Right ventricle myocardium superior (tissue), 1 donor: ENCODE results near the gene ARHGDIG. TPM values are rescaled to one million over a fixed set of nuclear protein-coding genes. Genes with fewer than 3 reads are reported as not detected.
"Not testable (repeated sequence)": the region's sequence is repeated elsewhere in the genome, so short reads cannot be mapped to it uniquely, and the experiment has no call there.

Source experiments
- ATAC-seq: fragments of 200-7000 bp; cut with Tn5 transposase; one replicate; pipeline ENCODE4 v1.9.1; 2020; ENCODE audit warnings: mild to moderate bottlenecking; ENCODE audit not compliant: poor library complexity
- DNase-seq: peaks from one replicate; pipeline ENCODE4 v3.0.0-alpha.2; 2020
- intact Hi-C: fragments of 100-400 bp; cut with DNase I; formaldehyde crosslinking; loops from one replicate; pipeline ENCODE4 v1.11.2; 2022
- total RNA-seq: library from RNA; stranded (reverse); fragmentation: NEBNext Ultra II Directional; extraction: Animal tissue kit (Norgen Biotek cat#: 25700); gene quantifications from one replicate; pipeline ENCODE4 v1.2.1, GENCODE V29; 2021
- donor health status: DM: no; HTN: yes; CAD: no; lungs with severe emphysema.

ARHGDIG gene
- total RNA-seq, 1 donor from 2014 or later: 9.3 TPM

DNA sequence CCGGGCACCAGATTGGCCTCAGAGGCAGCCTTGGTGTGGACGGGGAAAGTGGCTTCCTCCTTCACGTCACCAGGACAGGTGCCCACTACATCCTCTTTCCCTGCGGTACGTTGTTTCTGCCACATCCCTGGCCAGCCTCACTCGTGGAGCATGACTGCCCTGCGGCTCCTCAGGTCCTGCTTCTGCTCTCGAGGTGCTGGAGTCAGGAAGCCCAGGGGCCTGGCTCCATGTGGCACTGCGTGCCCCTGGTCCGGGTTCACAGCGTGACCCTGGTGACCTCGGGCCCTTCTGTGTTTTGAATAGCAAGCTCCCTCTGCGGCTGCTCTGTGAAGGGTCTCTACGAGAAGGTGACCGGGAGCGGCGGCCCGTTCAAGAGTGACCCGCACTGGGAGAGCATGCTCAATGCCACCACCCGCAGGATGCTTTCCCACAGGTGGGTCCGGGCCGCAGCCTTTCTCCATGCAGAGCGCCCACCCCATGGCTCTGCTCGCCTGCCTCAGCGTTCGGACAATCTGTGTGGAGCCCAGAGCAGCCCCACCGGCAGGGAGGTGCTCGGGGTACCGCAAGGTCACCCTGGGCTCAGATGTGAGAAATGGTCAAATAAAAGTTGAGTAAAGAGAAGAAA is 18.2 kb upstream of the ARHGDIG start:
- no peak for ATAC-seq
- no peak for DNase-seq
- intact Hi-C loops: no loop called here

DNA sequence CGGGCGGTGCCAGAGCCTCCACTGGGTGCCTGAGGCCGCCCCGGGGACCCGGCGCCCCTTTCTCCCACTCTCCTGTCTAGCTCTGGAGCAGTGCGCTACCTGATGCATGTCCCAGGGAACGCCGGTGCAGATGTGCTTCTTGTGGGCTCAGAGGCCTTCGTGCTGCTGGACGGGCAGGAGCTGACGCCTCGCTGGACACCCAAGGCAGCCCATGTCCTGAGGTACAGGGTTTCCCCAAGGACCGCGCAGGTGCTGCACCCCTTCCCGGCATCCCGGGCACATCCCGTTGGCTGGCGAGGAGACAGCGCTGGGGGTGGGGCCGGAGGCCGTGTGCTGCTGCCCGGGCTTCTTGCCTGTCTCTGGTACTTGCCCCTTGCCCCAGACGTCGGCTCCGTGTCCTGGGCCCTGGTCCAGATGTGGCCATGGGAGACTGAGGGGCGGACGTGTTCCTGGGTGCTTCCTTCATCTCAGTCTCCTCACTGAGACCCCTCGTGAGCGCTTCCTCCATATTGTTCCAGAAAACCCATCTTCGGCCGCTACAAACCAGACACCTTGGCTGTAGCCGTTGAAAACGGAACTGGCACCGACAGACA is 17.1 kb upstream of the ARHGDIG start:
- ATAC-seq: no peak
- DNase-seq: no peak
- intact Hi-C loops: no loop called here

DNA sequence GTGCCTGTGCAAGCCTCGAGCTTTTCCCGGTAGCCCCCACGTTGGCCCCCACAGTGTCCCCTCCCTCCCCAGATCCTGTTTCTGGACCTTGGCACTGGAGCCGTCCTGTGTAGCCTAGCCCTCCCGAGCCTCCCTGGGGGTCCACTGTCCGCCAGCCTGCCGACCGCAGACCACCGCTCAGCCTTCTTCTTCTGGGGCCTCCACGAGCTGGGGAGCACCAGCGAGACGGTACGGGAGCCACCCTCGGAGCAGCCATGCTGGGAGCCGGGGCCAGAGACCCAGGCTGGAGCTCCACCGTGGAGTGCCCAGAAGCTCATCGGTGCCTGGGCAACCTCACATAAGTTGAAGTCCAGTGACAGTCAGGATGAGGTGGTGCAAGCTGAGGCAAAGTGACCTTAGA is 16.4 kb upstream of the ARHGDIG start:
- intact Hi-C loops: no loop called here
- no peak for DNase-seq
- ATAC-seq: no peak

DNA sequence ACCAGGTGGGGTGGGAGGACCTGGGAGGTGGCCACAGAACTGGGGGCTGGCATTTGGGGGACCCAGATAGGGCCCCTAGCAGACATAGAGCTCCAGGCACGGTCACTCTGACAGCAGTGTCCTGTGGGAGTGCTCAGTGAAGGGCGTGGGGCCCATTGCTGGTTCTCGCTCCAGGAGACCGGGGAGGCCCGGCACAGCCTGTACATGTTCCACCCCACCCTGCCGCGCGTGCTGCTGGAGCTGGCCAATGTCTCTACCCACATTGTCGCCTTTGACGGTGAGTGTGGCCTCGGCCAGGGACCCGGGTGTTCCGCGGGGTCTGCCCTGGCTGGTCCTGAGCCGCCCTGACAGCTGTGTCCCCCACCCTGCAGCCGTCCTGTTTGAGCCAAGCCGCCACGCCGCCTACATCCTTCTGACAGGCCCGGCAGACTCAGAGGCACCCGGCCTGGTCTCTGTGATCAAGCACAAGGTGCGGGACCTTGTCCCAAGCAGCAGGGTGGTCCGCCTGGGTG is 15.9 kb upstream of the ARHGDIG start:
- no peak for DNase-seq
- ATAC-seq: no peak
- intact Hi-C loops: no loop called here

DNA sequence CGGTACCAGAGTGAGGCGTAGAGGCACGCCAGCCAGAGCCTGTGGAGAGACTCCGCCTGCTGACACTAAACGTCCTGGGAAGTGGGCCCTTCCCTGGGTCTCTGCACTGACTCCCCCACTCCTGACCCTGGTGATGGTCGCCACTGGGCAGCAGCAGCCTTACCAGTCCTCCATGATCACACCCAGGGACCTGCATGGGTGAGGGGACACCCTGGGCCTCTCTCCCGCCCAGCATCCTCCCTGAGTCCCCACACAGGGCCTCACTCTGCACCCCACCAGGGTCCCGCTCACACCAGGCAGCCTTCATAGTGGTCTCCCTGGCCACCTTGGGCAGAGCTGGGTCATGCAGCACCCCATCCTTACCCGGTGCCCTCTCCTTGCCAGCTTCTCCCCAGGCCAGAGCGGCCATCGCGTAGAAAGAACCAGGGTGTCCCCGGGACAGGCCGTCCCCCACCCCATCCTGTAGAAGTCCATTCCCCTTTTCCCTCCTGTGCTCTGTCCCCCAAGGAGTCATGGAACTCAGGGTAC is 15.3 kb upstream of the ARHGDIG start:
- no peak for ATAC-seq
- intact Hi-C loops: no loop called here
- no peak for DNase-seq

DNA sequence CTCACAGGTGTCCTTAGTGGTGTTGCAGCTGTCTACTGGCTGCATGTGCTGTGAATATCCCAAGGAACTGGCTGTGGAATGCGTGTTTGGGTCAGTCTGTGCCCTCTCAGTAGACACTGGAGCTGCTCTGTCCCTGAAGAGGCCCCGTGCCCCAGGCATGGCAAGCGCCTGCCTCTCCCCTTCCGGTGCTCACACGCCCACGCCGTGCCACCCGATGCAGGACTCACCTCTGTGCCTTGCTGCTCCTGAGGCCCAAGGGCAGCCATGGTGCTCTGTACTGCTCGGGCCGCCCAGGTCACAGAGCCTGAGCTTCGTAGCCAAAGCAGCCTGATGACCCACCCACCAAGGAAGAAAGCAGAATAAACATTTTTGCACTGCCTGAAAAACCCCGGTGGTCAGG is 14.7 kb upstream of the ARHGDIG start:
- DNase-seq (no peak), ATAC-seq (no peak)
- intact Hi-C loops: no loop called here

DNA sequence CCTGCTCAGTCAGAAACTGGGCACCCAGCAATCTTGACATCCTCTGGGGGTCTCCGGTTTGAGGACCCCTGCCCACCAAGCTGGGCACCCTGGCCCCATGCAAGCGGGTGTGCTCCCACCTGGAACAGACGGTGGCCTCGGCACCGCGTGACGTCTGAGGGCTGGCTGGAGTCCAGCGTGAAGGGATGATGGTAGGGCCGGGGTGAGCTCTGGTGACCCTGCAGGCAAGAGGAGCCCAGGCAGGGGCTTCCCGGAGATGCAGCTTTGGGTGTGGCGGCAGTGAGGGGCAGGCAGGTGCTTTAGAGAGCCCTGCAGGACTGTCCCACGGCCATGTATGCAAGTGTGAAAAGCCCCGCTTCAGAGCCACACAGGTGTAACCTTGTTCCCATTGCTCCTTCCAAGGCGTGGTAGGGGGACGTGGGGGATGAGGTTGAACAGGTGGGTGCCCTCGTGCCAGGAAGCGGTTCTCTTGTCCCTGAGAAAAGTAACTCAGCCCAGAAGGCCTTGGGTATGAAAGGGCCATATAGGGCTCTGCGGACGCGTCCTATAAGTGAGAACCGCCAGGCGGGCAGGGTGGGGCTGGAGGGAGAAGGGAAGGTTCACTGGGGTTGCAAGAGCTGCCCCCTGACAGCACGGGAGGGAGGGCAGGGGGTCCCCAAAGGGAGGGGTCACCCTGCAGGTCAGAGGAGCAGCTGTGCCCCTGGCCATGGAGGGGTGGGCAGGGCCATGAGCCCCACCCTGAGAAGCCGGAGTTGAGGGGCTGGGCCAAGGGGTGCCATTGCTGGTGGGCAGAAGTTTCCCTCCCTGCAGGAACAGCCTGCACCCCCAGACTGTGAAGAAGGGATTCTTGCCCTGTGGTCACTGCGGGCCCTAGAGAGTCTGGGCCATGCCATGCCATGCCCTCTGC is 13.9 kb upstream of the ARHGDIG start:
- intact Hi-C loops: no loop called here
- ATAC-seq: peak; percentile 4

DNA sequence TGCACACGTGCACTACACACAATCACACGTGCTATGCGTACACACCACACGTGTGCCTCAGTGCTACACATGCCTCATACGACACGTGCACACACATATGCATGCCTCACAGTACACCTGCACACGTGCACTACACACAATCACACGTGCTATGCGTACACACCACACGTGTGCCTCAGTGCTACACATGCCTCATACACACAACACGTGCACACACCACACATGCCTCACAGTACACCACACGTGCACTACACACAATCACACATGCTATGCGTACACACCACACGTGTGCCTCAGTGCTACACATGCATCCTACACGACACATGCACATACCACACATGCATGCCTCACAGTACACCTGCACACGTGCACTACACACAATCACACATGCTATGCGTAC is 12.8 kb upstream of the ARHGDIG start:
- ATAC-seq: not testable (repeated sequence)

More for the DNA sequence above, 13.9 kb upstream of the ARHGDIG start:
- DNase-seq: peak; percentile 32

DNA sequence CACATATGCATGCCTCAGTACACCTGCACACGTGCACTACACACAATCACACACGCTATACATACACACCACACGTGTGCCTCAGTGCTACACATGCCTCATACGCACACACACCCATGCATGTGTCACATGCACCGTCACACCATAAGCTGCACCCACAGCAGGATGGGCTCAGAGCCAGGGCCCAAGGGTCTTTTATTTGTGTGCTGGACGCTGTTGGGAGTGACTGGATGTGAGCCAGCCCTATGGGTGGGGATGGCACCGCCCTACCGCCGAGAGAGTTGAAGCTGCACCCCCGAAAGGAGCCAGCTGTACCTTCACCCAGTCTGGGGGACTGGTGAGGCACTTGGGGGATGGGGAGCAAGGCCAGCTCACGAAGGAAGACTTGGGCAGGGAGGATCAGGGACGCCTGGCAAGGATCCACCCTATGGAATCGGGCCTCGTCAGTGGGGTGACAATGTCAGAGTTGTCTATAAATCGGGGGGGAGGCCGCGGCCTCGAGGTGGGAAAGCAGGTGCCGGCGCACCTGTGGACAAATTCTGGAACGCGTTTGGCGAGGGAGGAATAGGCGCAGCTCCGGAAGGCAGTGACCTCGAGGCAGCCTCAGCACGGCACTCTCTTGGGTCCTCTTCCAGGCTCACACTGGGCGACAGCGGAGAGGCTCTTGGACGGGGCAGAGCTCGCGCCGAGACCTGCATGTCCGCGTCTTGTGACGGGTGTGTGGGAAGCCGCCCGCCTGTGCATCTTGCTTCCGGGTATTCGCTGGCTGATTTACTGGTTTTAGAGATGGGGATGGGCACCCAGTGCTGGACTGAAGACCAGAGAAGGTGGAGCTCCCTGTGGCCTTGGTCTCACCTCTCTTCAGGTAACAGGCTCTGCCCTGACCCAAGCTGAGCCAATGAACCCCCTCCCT is 12.0 kb upstream of the ARHGDIG start:
- ATAC-seq: no peak
- DNase-seq: no peak
- intact Hi-C loops: no loop called here

More for the DNA sequence above, 12.8 kb upstream of the ARHGDIG start:
- DNase-seq, intact Hi-C loops: not testable (repeated sequence)

DNA sequence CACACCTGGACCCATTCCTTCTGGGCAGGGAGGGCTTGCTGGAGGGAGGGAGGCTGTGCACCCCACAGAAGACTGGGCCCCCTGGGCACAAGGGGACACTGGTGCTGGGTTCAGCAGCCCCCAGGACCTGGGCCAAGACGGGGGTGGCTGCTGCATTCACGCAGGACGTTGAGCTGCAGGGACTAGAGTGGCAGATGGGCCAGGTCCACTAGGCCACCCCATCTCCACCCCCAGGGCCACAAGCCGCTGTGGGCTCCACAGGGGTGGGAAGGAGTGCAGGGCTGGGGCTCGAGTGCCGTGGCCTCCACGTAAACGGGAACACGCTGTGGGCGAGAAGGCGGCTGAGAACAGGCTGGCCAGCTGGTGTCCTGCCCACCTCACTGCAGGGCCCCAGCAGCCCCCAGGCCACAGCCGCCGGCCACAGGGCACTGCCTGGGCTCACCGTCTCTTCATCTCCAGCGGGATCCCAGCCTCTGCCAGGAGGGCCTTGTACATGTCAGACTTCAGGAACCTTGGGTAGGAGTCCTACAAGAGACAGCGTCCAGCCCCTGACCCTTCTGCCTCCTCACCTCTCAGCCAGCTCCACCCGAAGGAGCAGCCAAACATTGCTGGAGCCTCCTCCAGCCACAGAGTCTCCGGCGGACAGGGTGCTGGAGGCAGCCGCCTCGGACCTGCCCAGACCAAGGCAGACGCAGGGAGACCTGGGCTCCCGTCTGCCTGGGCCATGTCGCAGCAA is 11.2 kb upstream of the ARHGDIG start:
- no peak for ATAC-seq
- intact Hi-C loops: no loop called here
- no peak for DNase-seq

DNA sequence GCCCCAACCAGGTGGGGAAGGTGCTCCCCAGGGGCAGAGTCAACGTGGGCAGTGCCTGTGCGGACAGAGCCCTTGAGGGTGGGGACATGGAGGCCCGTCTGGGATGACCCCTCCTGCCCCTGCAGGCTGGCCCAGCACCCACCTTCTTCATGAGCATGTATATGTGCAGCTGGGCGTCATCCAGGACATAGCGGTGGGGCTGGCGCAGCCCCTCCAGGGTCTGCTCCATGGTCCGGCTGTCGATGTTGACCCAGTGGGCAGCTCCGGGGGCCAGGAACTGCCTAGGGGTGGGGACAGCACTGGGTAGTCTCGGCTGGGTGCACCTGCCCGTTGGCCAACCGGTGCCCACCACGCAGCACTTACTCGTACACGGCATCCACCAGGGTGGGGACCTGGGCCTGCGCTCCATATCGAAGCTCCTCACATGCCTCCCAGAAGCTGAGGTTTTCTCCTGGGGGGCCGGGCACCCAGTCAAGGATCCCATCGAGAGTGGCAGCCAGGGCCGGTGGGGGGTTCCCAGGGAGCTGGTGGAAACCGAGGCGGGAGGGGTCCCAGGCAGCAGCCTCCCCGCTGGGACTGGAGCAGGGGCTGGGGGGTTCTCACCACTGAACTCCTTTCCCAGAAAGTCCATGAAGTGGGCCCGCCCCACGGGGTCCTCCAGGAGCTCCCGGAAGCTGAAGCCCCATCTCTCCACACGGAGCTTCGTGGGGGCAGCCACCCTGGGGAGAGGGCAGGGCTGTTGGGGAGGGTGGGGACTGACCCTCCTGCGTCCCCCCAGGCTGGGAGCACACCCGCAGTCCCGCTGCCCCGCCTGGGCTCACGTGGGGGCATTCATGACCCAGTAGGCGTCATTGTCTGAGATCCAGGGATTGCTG is 9.8 kb upstream of the ARHGDIG start:
- ATAC-seq (no peak), DNase-seq (no peak)
- intact Hi-C loops: no loop called here

DNA sequence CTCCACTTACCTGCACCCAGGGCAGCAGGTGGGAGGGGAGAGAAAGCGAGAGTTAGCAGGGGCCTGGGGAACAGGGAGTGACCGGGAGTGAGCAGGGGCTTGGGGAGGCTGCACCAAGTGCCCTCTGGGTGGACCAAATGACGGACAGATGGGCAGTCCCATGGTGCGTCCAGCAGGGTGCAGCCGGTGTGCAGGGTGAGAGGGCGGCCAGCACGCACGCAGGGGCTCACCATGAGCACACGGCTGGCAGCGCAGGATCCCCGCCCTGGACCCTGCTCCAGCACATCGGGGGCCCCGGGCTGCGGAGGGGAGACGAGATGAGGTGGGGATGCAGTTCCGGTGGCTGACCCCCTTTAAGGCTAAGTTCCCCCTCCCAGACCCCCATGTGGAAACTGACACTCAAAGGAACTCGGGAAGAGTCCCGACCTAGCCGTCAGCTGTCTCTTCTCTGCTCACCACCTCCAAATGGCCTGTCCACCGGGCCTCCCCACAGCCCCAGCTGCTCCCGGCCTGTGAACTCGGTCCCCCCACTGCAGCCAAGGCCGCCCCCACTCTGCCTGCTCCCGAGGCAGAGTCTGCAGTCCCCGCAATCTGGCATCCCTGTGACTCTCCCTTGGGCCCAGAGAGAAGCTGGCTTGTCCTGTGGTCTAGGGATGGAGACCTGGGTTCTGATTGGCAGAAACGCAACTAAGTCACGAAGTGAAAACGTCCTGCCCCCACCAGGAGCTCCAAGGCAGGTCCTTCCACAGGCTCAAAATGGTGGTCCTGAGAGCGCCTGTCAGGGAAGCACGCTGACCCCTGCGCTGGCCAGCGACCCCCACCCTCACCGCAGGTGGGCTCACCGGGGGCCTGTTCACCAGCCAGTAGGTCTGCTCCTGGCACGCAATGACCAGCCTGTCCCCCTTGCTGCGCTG is 7.5 kb upstream of the ARHGDIG start:
- no peak for DNase-seq
- intact Hi-C loops: no loop called here
- no peak for ATAC-seq

DNA sequence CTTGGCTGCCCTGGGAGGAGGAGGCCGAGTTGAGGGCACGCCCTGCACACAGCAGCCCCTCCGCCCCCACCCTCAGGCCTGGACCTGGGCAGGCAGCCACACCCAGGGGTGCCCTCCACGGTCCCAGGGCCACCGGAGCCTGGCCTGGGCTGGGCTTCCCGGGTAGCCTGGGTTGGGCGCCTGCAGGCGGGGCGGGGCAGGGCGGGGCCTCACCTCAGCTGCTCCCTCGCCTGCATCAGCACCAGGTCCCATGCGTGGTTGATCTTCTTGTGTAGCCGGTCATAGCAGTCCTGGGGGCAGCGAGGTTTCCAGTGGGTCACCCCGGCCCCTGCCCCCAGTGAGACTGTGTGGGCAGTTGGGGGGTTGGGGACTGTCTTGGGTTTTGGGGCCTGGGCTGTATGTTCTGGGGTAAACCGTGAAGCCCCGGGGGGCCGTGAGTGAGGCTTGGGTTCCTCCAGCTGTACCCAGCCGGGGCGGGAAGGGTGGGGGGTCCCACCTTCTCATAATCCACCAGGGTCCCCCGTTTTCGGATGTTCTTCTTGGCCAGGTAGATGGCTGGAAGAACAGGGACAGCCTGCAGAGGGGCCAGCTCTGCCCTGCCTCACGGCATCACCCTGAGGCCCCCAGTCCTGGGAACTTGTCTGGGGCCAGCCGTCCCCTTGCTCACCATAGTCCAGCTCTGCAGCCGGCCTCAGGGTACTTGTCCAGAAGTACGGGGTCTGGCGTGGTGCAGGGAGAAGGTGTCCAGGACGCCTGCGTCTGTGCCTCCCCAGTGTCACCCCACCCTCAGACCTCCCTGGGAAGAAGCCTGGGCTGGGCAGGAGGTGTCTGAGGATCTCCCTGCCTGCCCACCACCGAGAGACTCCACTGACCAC is 6.6 kb upstream of the ARHGDIG start:
- no peak for DNase-seq
- ATAC-seq: no peak
- intact Hi-C loops: no loop called here

DNA sequence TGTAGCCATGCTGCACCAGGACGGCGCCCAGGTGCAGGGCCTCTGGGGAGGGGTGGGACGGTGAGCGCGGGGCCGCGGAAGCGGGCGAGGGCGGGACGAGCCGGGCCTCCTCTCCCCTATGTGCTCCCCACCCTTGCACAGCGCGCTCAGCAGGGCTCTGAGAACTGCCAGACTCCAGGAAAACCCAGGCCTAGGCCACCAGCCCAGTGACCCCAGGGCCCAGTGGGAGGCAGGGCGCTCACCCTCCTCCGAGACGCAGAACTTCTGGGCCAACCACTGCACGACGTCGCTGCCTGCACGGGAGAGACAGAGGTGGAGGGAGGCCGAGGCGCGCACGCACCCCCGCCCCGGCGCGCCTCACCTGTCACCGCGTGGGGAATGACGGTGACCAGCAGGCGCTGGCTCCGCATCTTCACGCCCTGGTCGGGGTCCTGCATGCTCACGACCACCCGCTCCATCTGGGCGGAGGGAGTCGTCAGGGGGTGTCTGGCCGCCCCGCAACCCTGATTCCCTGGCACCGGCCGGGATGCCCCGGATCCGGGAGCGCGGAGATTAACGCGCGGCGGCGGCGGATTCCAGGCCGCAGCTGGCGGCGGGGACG is 5.2 kb upstream of the ARHGDIG start:
- DNase-seq (no peak), ATAC-seq (peak; percentile 15)
- intact Hi-C loops: no loop called here
